Stimulated activated CD4-positive, alpha-beta T cell treated with anti-CD3 and anti-CD28 coated beads, TNF-alpha, amount 100 ng/mL, for 4 hours (primary cell): ENCODE measurements around the gene TRPC4.
"Not testable (repeated sequence)": the region's sequence is repeated elsewhere in the genome, so short reads cannot be mapped to it uniquely, and the experiment has no call there.

Experiments used
- DNase-seq, 3 experiments: peaks; one replicate each; pipeline ENCODE4 v3.0.0-alpha.2; 2020; ENCODE audit warnings: low read depth in 3 of 3

Gene TRPC4

DNA sequence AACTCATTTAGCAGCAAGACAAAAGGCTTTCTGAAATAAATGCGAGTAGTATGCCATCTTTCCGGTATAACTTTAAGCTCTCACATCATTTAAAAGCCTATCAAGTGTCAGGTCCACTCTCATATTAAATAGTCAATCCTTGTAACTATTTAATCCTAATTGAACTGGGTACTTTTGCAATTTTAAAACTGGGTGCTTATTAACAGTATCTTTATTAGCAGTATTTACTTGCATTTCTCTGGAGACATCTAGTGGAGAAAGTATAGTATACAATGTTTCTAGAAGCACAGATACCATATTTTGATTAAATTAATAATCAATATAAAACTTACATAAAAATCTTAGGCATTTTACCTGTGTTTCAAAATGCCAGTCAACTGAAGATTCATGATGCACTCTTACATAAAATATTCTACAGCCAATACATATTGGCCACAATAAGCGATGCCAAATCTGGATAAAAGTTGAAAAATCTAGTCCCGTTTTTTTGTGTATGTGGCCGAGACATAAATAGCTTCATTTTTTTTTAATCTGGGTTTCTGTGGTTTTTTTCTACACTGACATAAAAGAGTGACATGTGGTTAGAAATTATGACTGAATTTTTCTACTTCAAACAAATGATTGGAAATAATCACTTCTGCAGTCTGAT lies 266.7 kb downstream of the TRPC4 start:
- DNase-seq, result no peak

DNA sequence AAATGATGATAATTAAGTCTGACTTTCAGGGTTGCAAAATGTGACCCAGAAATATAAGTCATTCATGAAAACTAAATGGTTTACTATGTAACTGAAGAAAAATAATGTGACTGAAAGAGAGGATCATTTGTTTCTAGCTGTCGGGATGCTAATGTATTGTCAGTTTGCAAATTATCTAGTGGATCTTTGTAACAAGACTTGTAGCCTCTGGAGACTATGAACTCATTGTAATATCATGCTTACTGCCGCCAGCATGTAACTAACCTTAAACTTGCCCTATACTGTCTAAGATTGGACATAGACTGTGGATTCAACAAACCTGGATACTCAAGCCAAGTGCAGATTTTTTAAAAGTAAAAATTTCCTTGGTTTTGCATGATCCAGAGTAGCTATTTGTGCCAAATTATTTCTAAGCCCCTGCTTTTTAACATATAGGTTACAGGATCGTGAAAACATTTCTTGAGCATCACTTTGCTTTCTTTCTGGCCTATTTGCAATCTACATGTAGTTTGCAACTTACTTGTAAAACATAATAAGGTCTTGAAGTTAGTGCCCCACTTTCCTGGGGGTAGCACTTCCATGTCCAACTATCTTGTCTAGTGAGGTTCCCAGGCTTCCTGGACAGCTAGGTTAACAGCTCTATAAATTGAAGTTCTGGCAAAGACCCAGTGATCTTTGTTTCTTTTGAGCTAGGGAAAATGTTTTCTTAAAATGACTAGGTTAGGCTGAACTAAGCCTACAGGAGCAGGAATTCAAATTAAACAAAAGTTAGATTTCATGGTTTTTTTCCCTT lies 267.7 kb downstream of the TRPC4 start:
- DNase-seq, result no peak

DNA sequence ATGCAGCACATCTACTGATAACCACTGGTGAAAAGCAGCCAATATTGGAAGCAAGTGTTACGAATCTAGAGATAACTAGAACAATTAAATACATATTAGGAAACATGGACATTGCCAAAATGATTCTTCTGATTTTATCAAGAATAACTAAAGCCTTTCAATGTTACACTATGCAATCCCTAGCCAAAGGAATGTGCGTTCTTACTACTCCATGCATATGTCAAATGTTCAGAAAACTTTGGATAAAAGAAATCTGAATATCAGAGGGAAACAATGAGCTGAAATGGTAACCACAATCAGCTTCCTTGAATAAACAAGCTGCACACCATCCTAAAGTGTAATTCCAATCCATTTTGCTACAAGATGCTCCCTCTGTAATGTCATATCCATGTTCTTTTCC lies 270.1 kb downstream of the TRPC4 start:
- no peak for DNase-seq

GRCh38 chr13:37598597-37598996 lies 271.0 kb downstream of the TRPC4 start, which contains the start of gene POSTN:
TSS of gene POSTN (minus strand) at chr13:37598768. CDS start at chr13:37598726, 42 bp downstream.
- DNase-seq, result no peak

GRCh38 chr13:37597477-37598025 lies 272.0 kb downstream of the TRPC4 start:
- no peak for DNase-seq

GRCh38 chr13:37596805-37597204 lies 272.8 kb downstream of the TRPC4 start:
- no peak for DNase-seq

- no peak for DNase-seq
Measured at GRCh38 chr13:37595162-37595561, 274.4 kb downstream of the TRPC4 start.

DNA sequence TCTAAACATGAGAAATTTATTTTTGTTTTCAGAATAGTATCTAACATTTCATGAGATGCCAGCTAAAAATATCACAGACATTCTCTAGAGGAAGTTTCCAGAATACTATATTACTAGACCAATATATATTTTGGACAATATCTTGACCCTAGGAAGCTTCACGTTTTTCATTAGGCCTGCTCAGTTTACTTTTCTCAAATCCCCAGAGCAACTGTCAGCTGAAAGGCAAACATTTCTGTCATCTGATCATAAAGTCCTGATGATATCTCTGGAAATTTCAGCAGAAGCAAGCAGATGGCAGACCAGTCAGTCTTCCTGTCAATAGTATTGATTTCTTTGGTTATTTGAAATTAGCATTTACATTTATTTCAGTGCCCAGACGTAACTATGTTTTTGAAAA lies 275.0 kb downstream of the TRPC4 start:
- DNase-seq, result no peak

DNA sequence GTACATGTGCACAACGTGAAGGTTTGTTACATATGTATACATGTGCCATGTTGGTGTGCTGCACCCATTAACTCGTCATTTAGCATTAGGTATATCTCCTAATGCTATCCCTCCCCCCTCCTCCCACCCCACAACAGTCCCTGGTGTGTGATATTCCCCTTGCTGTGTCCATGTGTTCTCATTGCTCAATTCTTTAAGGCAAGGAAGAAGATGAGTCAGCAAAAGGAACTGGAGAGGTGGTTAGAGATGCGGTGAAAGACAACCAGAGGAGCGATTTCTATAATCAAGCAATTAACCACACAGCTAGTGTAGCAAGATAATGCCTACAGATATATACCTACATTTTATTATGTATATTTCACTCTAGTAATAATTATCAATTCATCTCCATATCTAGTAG lies 280.2 kb downstream of the TRPC4 start:
- not testable (repeated sequence) for DNase-seq

- no peak for DNase-seq
Measured at GRCh38 chr13:37587236-37587635, 282.3 kb downstream of the TRPC4 start.
